ENCODE data around the gene HS6ST2.

The HS6ST2 gene

DNA sequence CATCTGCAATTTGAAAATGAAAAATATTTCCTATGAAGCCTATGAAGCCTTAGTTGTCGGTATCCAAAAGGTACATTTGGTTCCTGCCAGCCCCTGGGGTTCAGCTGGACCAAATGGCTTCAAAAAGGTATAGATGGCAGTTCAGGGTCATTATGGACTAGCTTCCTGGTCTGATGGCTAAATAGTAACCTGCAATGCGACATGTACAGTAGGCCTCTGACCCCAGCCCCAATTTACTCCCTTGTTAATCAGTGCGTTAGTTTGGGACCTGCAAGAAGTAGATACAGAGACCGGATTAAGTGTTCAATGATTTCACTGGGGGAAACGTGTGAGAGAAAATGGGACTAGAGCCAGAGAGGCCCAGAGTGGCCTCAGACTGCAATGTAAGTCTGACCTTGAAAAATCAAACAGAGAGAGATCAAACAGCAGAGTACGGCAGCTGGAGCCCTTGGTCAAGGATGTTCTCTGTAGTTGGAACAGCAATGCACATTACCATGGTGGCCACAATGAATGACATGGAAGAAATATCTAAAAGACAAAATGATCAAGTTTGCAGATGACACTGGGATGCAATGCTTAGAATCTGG lies 354.6 kb downstream of the HS6ST2 start:
- DNase-seq, result no peak

DNA sequence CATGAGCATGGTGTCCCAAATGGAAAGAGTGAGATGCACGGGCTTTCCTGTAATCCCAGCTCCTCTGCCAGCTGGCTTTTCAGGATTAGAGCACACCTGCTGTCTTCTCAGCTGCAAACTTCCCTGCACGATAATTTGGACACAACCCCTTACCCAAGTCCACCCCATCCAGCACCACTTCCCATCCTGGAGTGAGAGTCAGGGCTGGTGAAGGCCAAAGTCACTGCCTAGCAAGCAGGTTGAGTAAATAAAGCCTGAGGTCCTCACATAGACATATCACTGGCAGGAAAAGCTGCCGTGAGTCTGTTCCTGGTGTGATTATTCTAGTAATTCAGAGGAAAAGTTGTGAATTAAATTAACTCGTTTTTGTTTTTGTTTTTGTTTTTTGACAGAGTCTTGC lies 355.7 kb downstream of the HS6ST2 start:
- no peak for DNase-seq

DNA sequence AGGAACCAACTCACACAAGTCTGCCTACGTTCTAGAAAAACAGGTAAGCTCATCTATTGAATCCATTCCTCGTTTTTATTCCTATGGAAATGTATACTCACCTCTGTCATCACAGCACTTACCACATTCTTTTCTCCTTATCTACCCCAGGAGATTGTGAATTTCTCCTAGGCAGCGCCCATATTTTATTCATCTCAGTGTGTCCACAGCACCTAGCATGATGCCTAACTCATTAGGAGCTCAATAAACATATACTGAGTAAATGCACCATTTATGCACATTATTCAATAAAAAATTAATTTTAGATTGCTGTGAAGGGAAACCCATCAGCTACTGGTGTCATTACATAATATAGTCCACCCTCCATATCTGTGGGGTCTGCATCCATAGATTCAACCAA lies 363.4 kb downstream of the HS6ST2 start:
- no peak for DNase-seq

DNA sequence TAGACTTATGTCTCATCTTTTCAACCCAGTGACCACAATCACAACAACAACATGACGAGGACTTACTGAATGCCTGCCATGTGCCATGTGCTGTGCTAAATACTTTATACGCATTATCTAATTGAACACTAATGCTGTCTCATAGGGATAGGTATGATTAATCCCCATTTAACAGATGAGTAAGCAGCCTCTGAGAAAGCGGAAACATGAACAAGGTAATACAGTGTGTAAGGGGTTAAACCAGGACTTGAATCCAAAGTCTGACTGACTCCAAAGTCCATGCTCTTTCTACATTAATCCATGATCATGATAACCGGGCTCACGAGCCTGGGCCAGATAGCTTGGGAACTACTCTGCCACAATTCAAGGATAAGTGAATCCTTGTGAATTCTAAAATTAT lies 364.3 kb downstream of the HS6ST2 start:
- DNase-seq, result no peak

- peak; percentile 86 for DNase-seq
These were observed 365.5 kb downstream of the HS6ST2 start for GRCh38 chrX:132592880-132593279.

- peak; percentile 94 for DNase-seq
These were observed 366.6 kb downstream of the HS6ST2 start for GRCh38 chrX:132591719-132592275.

- DNase-seq, result no peak
These were observed 367.9 kb downstream of the HS6ST2 start for GRCh38 chrX:132590350-132591026.

DNA sequence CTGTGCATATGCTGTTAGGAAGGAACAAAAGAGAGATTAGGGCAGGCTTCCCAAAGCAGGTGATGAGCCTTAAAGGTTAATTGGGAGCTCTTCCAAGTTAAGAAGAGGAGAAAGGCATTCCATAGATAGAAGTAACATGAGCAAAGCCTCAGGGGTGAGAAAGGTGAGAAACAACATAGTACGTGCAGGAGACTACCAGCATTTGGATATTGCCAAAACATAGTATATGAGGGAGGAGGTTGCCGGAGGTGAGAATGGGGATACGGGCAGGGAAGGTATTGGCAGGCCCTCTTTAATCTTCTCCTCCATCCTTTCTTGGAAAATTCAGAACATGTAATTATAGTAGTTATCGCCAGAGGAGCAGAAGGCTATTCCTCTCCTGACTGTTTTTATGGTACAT lies 373.5 kb downstream of the HS6ST2 start:
- DNase-seq, result no peak

- no peak for DNase-seq
These were observed 381.5 kb downstream of the HS6ST2 start for GRCh38 chrX:132576939-132577338.
